HG02571 (cell line): ENCODE measurements around the gene TEKTIP1.
"Not testable (repeated sequence)": the region's sequence is repeated elsewhere in the genome, so short reads cannot be mapped to it uniquely, and the experiment has no call there.

Experiments
- ATAC-seq: cut with Tn5 transposase; IDR thresholded peaks from one replicate; pipeline ENCODE4 v1.9.1; 2021; ENCODE audit warnings: mild to moderate bottlenecking, moderate library complexity; ENCODE audit not compliant: unreplicated experiment

The TEKTIP1 gene

GRCh38 chr19:3522421-3523360 is 16.3 kb upstream of the TEKTIP1 start:
- no peak for ATAC-seq

- no peak for ATAC-seq
Observed at GRCh38 chr19:3523361-3524077, 15.5 kb upstream of the TEKTIP1 start.

DNA sequence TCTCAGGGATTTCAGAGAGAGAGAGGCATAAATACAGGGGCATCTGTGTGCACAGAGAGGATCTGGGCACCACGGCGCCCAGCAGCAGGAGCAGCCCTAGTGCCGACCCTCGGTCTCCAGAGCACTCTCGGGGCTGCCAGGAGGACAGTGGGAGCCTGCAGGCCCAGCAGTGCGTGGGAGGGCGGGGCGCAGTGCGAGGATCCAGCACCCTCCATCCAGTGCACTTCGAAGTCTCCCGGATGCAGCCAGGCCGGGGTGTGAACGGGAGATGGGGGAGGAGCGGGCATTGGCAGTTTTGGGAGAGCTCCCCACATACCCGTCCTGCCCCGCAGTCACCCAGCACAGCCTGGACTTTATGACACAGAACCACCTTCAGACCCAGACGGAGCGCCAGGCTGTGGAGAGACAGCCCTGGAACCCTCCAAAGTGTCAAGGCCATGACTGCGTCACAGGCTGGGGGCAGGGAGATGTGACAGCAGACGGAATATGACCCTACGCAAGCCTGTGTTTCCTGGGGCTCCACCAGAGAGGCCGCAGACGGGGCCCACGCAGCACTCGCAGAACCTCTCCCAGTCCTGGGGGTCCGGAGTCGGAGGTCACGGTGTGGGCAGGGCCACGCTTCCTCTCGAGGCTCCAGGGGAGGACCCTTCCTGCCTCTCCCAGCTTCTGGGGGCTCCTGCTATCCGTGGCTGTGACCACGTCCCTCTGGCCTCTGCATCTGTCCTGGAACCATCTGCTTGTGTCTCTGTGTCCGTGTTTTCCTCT is 14.7 kb upstream of the TEKTIP1 start:
- ATAC-seq = no peak

DNA sequence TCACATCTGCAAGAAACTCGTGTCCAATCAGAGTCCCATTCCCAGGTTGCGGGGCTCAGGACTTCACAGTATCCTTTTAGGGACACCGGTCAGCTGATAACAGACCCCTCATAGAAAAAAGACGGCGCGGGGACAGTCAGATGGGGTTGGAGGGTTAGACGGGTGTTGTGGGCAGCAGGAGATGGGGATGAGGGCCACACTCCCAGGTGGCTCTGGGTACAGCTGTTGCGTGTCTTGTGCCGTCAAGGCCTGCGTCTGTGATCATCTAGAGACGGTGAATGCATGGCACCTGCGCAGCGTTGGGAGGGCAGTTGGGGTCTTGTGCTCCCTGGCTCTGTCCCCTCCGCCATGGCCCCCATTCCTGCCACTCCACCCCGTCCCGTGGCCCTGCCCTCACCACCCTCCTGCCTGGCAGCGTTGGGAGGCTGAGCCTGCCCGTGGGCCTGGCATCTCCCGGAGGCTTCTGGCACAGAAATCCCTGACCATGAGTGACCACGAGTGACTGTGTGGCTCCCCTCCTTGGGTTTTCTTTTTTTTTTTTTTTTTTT is 14.0 kb upstream of the TEKTIP1 start:
- no peak for ATAC-seq

- no peak for ATAC-seq
Observed at GRCh38 chr19:3526507-3527237, 12.3 kb upstream of the TEKTIP1 start.

GRCh38 chr19:3527238-3527910 is 11.6 kb upstream of the TEKTIP1 start:
- no peak for ATAC-seq

DNA sequence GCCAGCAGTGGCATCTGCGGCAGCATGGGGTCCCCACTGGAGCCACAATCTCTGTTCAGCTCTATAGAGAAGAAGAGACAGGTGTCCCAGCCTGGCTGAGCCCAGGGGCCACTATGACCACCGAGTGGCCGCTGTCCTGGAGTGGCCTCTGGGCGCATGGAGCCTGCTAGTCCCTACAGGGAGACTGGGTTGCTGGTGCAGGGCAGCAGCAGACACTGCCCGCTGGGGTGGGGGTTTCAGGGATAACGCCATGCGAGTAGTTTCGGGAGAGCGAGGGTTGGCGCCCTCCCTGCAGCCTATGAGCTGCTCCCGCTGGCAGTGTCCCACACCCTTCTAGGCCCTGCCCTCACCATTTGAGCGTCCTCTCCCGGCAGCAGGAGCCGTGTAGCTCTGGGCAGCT is 10.9 kb upstream of the TEKTIP1 start:
- ATAC-seq = no peak

DNA sequence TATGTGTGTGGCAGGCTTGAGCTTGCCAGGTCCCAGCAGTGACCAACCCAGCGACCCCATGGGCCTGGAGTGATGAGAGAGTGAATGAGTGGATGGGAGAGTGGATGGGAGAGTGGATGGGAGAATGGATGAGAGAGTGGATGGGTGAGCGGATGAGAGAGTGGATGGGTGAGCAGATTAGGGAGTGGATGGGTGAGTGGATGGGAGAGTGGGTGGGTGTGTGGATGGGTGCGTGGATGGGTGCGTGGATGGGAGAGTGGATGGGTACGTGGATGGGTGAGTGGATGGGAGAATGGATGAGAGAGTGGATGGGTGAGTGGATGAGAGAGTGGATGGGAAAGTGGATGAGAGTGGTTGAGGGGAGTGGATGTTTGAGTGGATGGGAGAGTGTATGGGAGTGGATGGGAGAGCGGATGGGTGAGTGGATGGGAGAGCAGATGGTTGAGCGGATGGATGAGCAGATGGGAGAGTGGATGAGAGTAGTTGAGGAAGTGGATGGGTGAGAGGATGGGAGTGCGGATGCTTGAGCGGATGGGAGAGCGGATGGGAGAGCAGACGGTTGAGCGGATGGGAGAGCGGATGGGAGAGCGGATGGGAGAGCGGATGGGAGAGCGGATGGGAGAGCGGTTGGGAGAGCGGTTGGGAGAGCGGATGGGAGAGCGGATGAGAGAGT is 10.3 kb upstream of the TEKTIP1 start:
- no peak for ATAC-seq

- ATAC-seq = not testable (repeated sequence)
Observed at GRCh38 chr19:3529299-3529698, 9.7 kb upstream of the TEKTIP1 start.

DNA sequence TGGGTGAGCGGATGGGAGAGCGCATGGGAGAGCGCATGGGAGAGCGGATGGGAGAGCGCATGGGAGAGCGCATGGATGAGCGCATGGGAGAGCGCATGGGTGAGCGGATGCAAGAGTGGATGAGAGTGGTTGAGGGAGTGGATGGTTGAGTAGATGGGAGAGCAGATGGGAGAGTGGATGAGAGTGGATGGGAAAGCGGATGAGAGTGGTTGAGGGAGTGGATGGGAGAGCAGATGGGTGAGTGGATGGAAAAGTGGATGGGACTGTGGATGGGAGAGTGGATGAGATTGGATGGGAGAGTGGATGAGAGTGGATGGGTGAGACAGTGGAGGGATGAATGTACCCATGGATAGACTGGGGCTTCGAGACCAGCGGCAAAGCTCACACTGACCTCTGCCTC is 8.6 kb upstream of the TEKTIP1 start:
- ATAC-seq = no peak

GRCh38 chr19:3531716-3532115 is 7.3 kb upstream of the TEKTIP1 start:
- ATAC-seq = no peak

GRCh38 chr19:3532154-3532786 is 6.7 kb upstream of the TEKTIP1 start:
- ATAC-seq = no peak

DNA sequence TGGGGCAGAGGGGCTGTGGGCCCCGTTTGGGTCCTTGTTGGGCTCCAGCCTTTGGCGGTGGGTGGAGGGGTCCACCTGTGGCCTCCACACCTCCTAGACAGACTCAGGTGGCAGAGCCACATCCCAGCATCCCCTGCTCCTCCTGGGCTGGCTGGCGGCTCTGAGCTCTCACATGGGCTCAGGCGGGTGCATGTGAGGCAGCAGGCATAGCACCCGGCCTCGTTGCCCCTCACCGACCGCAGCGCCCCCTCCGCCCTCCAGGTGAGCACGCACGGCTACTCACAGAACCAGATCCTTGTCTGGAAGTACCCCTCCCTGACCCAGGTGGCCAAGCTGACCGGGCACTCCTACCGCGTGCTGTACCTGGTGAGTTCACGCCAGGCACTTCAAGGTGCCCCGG is 5.9 kb upstream of the TEKTIP1 start:
- no peak for ATAC-seq

DNA sequence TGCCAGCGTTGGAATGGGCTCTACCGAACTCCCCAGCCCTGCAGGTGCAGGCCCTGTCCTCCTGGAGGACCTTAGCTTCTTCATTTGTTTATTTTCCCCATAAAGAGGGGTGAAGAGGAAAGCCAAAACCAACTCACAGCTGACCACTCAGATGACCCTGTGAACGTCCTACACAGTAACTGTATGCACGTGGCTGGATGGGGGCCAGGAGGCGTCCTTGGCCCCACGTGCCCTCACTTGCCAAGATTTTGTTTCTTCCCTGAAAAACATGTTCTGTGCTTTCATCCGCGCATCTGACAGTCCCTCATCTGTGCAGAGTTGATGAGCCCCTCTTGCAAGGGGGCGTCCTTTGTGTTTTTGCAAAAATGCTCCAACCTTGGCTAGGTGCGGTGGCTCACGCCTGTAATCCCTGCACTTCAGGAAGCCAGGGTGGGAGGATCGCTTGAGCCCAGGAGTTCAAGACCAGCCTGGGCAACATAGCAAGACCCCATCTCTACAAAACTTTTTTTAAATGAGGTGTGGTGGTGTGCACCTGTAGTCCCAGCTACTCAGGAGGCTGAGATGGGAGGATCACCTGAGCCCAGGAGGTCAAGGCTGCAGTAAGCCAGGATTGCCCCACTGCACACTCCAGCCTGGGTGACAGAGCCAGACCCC is 5.3 kb upstream of the TEKTIP1 start:
- no peak for ATAC-seq

DNA sequence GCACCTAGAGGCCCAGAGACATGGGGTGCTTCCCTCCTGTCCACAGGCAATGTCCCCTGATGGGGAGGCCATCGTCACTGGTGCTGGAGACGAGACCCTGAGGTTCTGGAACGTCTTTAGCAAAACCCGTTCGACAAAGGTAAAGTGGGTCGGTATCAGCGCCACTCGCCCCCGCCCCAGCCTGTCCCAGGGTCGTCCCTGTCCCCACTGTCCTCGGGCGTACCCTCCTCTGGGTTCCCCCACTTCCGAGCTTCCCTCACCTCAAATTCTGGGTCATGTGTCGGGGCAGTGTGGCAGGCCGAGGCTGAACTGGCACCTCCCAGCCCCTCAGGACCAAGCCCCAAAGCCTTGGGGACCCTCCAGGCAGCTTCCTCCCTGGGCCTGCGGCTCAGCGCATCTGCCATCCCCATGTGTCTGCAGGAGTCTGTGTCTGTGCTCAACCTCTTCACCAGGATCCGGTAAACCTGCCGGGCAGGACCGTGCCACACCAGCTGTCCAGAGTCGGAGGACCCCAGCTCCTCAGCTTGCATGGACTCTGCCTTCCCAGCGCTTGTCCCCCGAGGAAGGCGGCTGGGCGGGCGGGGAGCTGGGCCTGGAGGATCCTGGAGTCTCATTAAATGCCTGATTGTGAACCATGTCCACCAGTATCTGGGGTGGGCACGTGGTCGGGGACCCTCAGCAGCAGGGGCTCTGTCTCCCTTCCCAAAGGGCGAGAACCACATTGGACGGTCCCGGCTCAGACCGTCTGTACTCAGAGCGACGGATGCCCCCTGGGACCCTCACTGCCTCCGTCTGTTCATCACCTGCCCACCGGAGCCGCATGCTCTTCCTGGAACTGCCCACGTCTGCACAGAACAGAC is 4.4 kb upstream of the TEKTIP1 start:
- no peak for ATAC-seq

DNA sequence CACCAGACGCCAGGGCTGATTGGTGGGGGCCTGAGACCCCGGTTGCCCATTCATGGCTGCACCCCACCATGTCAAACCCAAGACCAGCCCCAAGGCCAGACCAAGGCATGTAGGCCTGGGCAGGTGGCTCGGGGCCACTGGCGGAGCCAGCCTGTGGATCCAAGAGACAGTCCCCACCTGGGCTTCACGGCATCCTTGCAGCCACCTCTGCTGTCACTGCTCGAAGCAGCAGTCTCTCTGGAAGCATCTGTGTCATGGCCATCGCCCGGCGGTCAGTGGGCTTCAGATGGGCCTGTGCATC is 3.8 kb upstream of the TEKTIP1 start:
- no peak for ATAC-seq

DNA sequence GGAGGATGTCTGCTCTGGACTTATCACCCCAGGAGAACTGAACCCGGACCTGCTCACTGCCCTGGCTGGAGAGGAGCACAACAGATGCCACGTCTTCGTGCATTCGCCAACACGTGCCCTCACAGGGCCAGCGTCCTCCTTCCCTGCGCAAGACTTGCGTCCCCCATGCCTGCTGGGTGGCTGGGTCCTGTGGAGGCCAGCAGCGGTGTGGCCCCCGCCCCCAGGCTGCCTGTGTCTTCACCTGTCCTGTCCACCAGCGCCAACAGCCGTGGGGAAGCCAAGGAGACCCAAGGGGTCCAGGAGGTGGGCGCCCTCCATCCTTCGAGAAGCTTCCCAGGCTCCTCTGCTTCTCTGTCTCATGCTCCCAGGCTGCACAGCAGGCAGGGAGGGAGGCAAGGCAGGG is 3.4 kb upstream of the TEKTIP1 start:
- no peak for ATAC-seq

DNA sequence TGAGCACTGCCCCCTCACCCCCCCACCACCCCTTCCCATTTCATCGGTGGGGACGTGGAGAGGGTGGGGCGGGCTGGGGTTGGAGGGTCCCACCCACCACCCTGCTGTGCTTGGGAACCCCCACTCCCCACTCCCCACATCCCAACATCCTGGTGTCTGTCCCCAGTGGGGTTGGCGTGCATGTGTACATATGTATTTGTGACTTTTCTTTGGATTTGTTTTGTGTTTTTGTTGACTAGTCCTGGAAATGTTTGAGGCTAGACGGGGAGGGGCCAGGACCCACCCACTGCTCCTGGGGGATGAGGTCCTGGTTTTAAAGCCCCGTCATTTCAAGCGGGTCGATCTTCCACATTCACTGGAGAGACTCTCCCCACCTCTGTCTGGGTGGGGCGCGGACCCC is 3.0 kb upstream of the TEKTIP1 start:
- ATAC-seq = no peak
